ENCODE measurements around the gene USP6NL. TPM values are rescaled to one million over a fixed set of nuclear protein-coding genes. Genes with fewer than 3 reads are reported as not detected.

The USP6NL gene
- total and polyA plus RNA-seq, 5 experiments from 2014 or later = 2.3 to 7.9 (median 5.4) TPM

DNA sequence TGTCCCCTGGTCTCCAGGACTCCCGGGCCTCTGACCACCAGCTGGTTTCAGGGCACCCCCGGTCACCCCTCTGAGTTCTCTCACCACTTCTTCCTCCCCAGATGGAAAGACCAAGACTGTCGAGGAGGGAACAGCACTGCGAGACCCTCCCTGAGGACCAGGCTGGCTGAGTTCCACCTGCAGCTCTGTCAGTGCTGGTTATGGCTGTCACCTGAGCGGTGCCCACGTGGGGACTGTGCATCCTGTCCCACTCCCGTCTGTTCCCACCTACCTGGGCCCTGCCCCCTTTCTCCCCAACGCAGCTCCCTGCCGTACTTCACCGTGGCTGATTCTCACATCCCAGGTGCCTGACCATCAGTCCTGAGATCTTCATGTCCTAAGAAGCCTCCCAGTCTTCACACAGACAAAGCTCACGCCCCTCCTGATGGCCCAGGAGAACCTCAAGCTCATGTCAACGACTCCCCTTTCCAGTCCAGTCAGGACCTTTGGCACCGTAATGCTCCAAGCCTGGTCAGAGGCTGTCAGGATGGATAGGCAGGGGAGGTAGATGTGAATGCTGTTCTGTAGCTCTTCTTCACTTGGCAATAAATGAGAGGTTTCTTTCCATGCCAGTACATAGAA, 159.7 kb downstream of the USP6NL start:
- POLR2A ChIA-PET = no interaction called here
- Mint-ChIP-seq H3K27ac (peak overlapping the region in 4 of 10 donors; percentile 8 to 41 (median 19)), H3K36me3 (no peaks in the 10 kb centered on the region), H3K4me1 (peaks cover 0 to 16% (median 8%) of the 10 kb centered on the region in 4 donors), H3K27me3 (peaks cover 0 to 8% (median 0%) of the 10 kb centered on the region in 5 donors), H3K9me3 (no peaks in the 10 kb centered on the region), H3K4me3 (no peak overlapping the region)
- ATAC-seq = no peak
- DNase-seq = no peak

- POLR2A ChIA-PET = no interaction called here
- Mint-ChIP-seq H3K9me3 (no peaks in the 10 kb centered on the region), H3K27ac (peak overlapping the region in 3 of 10 donors; percentile 7 to 43 (median 35)), H3K27me3 (peaks cover 0 to 8% (median 3%) of the 10 kb centered on the region in 5 donors), H3K36me3 (no peaks in the 10 kb centered on the region), H3K4me1 (peaks cover 8 to 20% (median 14%) of the 10 kb centered on the region in 4 donors), H3K4me3 (no peak overlapping the region)
- ATAC-seq (no peak), DNase-seq (no peak)
Measured at GRCh38 chr10:11450427-11450826, 161.0 kb downstream of the USP6NL start.

DNA sequence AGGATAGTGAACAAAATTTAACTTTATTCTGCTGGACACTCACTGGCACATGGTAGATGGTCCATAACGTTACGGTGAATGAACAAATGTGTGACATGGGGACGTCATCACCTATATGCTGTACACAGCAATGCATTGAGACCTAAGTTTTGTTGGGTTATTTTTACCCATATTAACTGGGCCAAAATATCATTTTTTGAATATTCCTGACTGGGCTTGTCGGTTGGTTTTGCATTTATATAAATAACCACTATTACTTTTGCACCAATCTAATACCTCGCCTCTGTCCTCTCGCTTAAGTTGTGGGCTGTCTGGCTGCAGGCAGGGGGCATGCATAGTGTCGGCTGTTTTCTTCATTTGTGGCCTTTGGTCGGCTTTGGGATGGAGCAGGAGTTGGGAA, 161.7 kb downstream of the USP6NL start:
- H3K9me3 Mint-ChIP-seq = no peaks in the 10 kb centered on the region
- no peaks in the 10 kb centered on the region for H3K36me3 Mint-ChIP-seq
- ATAC-seq (no peak), DNase-seq (no peak)
- H3K4me3 Mint-ChIP-seq = no peak overlapping the region
- peaks cover 11 to 20% (median 14%) of the 10 kb centered on the region in 4 donors for H3K4me1 Mint-ChIP-seq
- POLR2A ChIA-PET = no interaction called here
- H3K27ac Mint-ChIP-seq = no peak overlapping the region
- H3K27me3 Mint-ChIP-seq = peaks cover 0 to 8% (median 3%) of the 10 kb centered on the region in 5 donors

DNA sequence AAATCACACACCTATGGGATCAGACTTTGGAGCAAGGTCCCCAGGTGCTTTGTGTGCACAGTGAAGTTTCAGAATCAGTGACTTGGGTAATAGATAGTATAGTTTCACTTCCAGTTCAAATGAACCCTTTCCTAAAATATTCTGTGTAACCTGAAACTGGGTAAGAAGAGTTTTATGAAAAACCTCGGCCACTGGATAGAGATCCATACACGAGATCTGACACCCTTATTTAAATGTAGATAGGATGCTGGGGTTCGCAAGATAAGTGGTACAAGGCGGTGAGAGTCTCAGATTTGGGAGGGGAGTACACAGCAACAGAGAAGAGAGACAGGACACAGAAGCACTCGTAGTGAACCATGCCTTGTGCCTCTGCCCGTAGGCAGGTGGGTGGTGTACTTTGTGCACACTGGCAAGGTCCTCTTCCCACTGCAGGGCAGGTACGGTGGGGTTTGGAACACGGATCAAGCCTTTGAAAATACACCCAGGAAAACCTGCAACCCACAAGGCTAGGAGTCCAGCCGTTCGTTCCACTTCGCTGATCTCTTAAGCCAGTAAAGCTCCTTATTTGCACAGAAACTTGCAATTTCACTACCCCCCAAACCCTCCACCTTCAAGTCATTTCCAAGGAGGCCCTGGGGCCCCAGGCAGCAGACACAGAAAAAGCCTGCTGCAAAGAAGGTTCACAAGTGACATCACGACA, 162.8 kb downstream of the USP6NL start:
- DNase-seq (no peak), ATAC-seq (no peak)
- Mint-ChIP-seq H3K4me3 (peak overlapping the region in 1 of 10 donors; percentile 36), H3K4me1 (peaks cover 10 to 20% (median 12%) of the 10 kb centered on the region in 4 donors), H3K27ac (peak overlapping the region in 5 of 10 donors; percentile 0 to 34 (median 16)), H3K36me3 (no peaks in the 10 kb centered on the region), H3K9me3 (no peaks in the 10 kb centered on the region), H3K27me3 (peaks cover 0 to 8% (median 3%) of the 10 kb centered on the region in 5 donors)
- POLR2A ChIA-PET = no interaction called here

- POLR2A ChIA-PET = no interaction called here
- no peaks in the 10 kb centered on the region for H3K9me3 Mint-ChIP-seq
- peak overlapping the region in 3 of 10 donors; percentile 0 to 34 (median 12) for H3K27ac Mint-ChIP-seq
- no peak overlapping the region for H3K4me3 Mint-ChIP-seq
- no peaks in the 10 kb centered on the region for H3K36me3 Mint-ChIP-seq
- H3K27me3 Mint-ChIP-seq = peaks cover 0 to 8% (median 3%) of the 10 kb centered on the region in 5 donors
- H3K4me1 Mint-ChIP-seq = peaks cover 10 to 20% (median 12%) of the 10 kb centered on the region in 4 donors
- no peak for ATAC-seq
- no peak for DNase-seq
Measured at GRCh38 chr10:11448190-11448544, 163.3 kb downstream of the USP6NL start.

- H3K27ac Mint-ChIP-seq = peak overlapping the region in 1 of 10 donors; percentile 41
- POLR2A ChIA-PET = no interaction called here
- H3K4me3 Mint-ChIP-seq = peak overlapping the region in 1 of 10 donors; percentile 36
- no peaks in the 10 kb centered on the region for H3K9me3 Mint-ChIP-seq
- peaks cover 0 to 8% (median 3%) of the 10 kb centered on the region in 5 donors for H3K27me3 Mint-ChIP-seq
- DNase-seq (no peak), ATAC-seq (no peak)
- H3K36me3 Mint-ChIP-seq = no peaks in the 10 kb centered on the region
- H3K4me1 Mint-ChIP-seq = peaks cover 10 to 20% (median 12%) of the 10 kb centered on the region in 4 donors
Measured at GRCh38 chr10:11447586-11447985, 163.9 kb downstream of the USP6NL start.

GRCh38 chr10:11446864-11447263, 164.6 kb downstream of the USP6NL start:
- no peaks in the 10 kb centered on the region for H3K9me3 Mint-ChIP-seq
- peaks cover 0 to 8% (median 3%) of the 10 kb centered on the region in 5 donors for H3K27me3 Mint-ChIP-seq
- peaks cover 10 to 20% (median 12%) of the 10 kb centered on the region in 4 donors for H3K4me1 Mint-ChIP-seq
- no peak overlapping the region for H3K27ac Mint-ChIP-seq
- ATAC-seq (no peak), DNase-seq (no peak)
- no peak overlapping the region for H3K4me3 Mint-ChIP-seq
- POLR2A ChIA-PET = interaction anchor here (0.6 kb wide), 1 partner anchor 61 kb away, joined by 5 read pairs; no protein-coding TSS in a partner anchor
- H3K36me3 Mint-ChIP-seq = no peaks in the 10 kb centered on the region

DNA sequence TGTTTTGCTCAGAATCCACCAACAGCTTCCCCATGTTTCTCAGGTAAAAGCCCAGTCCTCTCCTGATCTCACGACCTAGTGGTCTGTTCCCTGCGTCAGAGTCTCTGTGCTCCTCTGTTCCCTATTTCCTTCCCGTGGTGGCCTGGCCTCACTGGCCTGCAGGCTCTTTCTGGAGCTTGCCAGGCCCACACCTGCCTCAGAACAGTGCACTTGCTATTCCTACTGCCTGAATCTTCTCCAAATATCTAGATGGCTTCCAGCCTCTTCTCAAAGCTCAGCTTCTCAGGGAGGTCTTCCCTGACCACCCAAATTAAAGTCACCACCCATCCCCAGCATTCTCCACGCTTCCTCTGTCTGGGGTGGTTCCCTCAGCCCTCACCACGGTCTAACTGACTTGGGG, 165.3 kb downstream of the USP6NL start:
- no peak for DNase-seq
- Mint-ChIP-seq H3K27ac (peak overlapping the region in 4 of 10 donors; percentile 16 to 66 (median 64)), H3K4me1 (peaks cover 10 to 20% (median 12%) of the 10 kb centered on the region in 4 donors), H3K27me3 (peaks cover 0 to 8% (median 3%) of the 10 kb centered on the region in 5 donors), H3K36me3 (no peaks in the 10 kb centered on the region), H3K4me3 (no peak overlapping the region), H3K9me3 (no peaks in the 10 kb centered on the region)
- no peak for ATAC-seq
- POLR2A ChIA-PET = no interaction called here

DNA sequence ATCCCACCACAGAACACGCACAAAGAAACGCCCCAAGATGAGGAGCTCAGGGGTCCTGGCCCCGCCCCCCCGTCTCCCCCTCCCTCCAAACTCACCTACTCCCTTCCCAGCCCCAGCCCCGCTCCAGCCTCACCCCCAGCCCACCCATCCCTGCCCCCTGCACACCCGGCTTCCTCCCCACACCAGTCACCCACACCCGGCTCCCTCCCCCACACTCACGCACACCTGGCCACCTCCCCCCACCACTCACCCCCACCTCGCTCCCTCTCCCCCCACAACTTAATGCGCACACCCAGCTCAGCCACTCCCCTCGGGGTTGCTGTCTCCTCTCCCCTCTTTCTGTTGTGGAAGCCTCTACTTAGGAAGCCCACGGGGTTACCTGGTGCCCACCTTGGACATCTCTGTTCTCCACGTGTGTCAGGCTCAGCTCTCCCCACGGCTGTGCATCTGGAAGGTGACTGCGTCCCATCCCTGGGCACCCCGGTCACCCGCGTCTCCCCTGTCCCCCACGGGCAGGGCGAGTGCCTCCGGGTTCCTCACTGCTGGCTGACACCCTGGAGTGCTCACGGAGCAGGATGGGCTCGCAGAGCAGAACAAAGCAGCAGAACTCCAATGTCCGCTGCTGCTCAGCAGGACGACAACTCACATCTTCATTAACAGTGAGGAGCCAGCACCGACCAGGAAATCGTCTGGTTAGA, 166.8 kb downstream of the USP6NL start:
- no peak overlapping the region for H3K4me3 Mint-ChIP-seq
- H3K36me3 Mint-ChIP-seq = no peaks in the 10 kb centered on the region
- H3K4me1 Mint-ChIP-seq = peaks cover 14 to 27% (median 19%) of the 10 kb centered on the region in 4 donors
- DNase-seq (no peak), ATAC-seq (no peak)
- no peaks in the 10 kb centered on the region for H3K9me3 Mint-ChIP-seq
- no peak overlapping the region for H3K27ac Mint-ChIP-seq
- H3K27me3 Mint-ChIP-seq = peaks cover 0 to 8% (median 3%) of the 10 kb centered on the region in 5 donors
- POLR2A ChIA-PET = no interaction called here

GRCh38 chr10:11444155-11444530, 167.3 kb downstream of the USP6NL start:
- no peak for DNase-seq
- Mint-ChIP-seq H3K4me3 (no peak overlapping the region), H3K9me3 (no peaks in the 10 kb centered on the region), H3K36me3 (no peaks in the 10 kb centered on the region), H3K27ac (peak overlapping the region in 1 of 10 donors; percentile 6), H3K27me3 (peaks cover 0 to 8% (median 3%) of the 10 kb centered on the region in 5 donors), H3K4me1 (peaks cover 14 to 27% (median 19%) of the 10 kb centered on the region in 4 donors)
- POLR2A ChIA-PET = no interaction called here
- no peak for ATAC-seq

GRCh38 chr10:11443468-11444154, 167.8 kb downstream of the USP6NL start:
- POLR2A ChIA-PET = no interaction called here
- peak overlapping the region in 1 of 10 donors; percentile 6 for H3K27ac Mint-ChIP-seq
- H3K4me1 Mint-ChIP-seq = peaks cover 14 to 25% (median 19%) of the 10 kb centered on the region in 4 donors
- no peaks in the 10 kb centered on the region for H3K9me3 Mint-ChIP-seq
- no peak overlapping the region for H3K4me3 Mint-ChIP-seq
- no peak for ATAC-seq
- DNase-seq = no peak
- H3K36me3 Mint-ChIP-seq = no peaks in the 10 kb centered on the region
- H3K27me3 Mint-ChIP-seq = peaks cover 0 to 8% (median 3%) of the 10 kb centered on the region in 5 donors

- Mint-ChIP-seq H3K4me3 (no peak overlapping the region), H3K9me3 (no peaks in the 10 kb centered on the region), H3K4me1 (peaks cover 11 to 24% (median 14%) of the 10 kb centered on the region in 4 donors)
Measured at GRCh38 chr10:11442001-11442773, 169.3 kb downstream of the USP6NL start.

More at GRCh38 chr10:11442001-11442773, 169.3 kb downstream of the USP6NL start:
- Mint-ChIP-seq H3K36me3 (no peaks in the 10 kb centered on the region), H3K27me3 (peaks cover 0 to 8% (median 0%) of the 10 kb centered on the region in 5 donors), H3K27ac (no peak overlapping the region)
- no peak for ATAC-seq
- DNase-seq = no peak
- POLR2A ChIA-PET = no interaction called here
